Duodenal mucosa (tissue), 2 donors: Measurements from ENCODE around the gene DZIP1.

ENCODE experiments used
- H3K27ac ChIP-seq: one replicate; pipeline ENCODE4 v1.7.0; 2013; ENCODE audit warnings: low read depth, low read length
- H3K27me3 ChIP-seq, 2 donors: one replicate each; pipeline ENCODE4 v1.7.0; 2013; ENCODE audit warnings: low read length in 2 of 2, control low read depth in 1 of 2; ENCODE audit not compliant: insufficient read depth in 2 of 2, control insufficient read depth in 1 of 2
- H3K36me3 ChIP-seq, 2 donors: one replicate each; pipeline ENCODE4 v1.7.0; 2013; ENCODE audit warnings: low read length in 2 of 2, control low read depth in 1 of 2; ENCODE audit not compliant: insufficient read depth in 2 of 2, control insufficient read depth in 1 of 2
- H3K4me1 ChIP-seq, 2 donors: one replicate each; pipeline ENCODE4 v1.7.0; 2013; ENCODE audit warnings: low read length in 2 of 2, control low read depth in 1 of 2; ENCODE audit not compliant: insufficient read depth in 2 of 2, control insufficient read depth in 1 of 2
- H3K4me3 ChIP-seq, 2 donors: one replicate each; pipeline ENCODE4 v1.7.0; 2013; ENCODE audit warnings: low read length in 2 of 2, low read depth in 1 of 2
- H3K9ac ChIP-seq, 2 donors: one replicate each; pipeline ENCODE4 v1.7.0; 2013; ENCODE audit warnings: low read length in 2 of 2, low read depth in 1 of 2
- H3K9me3 ChIP-seq, 2 donors: one replicate each; pipeline ENCODE4 v1.7.0; 2013; ENCODE audit warnings: low read length in 2 of 2, control low read depth in 1 of 2; ENCODE audit not compliant: control insufficient read depth in 1 of 2

The DZIP1 gene

DNA sequence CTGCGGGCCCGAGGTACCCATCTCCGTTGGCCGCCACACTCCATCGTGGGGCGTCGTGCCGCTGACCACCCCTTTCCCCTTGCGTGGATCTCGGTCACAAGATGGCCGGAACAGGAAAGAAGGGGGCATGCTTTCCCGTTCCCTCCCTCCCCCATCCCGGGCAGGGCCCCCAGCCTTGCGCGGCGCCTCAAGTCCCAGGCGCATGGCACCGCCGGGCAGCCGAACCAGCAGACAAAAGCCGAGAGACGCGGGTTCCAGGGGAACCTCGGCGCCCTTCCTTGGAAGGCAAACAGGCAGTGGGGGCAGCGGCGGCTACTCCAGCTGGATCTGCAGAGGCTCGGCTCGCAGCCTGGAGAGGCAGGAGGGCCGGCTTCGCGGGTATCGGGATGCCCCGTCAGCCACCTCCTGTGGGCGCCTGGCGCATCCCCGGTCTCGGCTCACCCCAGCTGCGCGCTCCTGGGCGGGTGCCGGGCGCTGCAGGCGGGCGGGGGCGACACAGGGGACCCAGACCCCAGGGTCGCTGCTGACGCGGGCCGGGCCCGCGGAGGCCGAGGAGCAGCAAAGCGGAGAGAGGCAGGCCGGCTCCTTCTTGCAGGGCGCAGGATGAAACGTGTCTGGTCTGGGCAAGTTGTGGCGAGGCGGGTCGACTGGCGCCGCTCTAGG is 439 bp downstream of the DZIP1 start:
- Histone ChIP-seq H3K4me3 (peak overlapping the region; percentile 34 to 48), H3K9me3 (no peaks in the 10 kb centered on the region), H3K36me3 (no peaks in the 10 kb centered on the region), H3K4me1 (peaks cover 3 to 8% of the 10 kb centered on the region in 2 donors), H3K27me3 (peaks cover 27 to 34% of the 10 kb centered on the region in 2 donors), H3K9ac (peak overlapping the region in 1 of 2 donors; percentile 19), H3K27ac (no peak overlapping the region)

DNA sequence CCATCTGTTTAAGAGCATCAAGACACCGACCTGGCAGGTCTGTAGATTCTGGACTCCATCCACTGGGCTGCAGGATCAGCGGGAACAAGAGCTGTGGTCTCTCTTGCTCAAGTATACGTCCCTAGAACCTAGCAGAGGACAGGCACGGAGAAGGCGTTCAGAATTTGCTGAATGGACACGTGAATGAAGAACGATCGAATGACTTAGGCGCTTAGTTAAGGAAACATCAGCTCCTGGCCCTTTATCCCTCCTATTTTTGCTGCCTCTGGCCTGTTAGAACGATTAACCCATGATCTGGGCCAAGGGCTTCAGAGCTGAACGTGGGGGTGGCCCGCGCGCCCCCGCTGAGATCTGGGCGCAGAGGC is 953 bp downstream of the DZIP1 start:
- Histone ChIP-seq H3K27ac (no peak overlapping the region), H3K4me1 (peaks cover 3 to 8% of the 10 kb centered on the region in 2 donors), H3K9me3 (no peaks in the 10 kb centered on the region), H3K27me3 (peaks cover 29 to 34% of the 10 kb centered on the region in 2 donors), H3K9ac (peak overlapping the region in 1 of 2 donors; percentile 19), H3K4me3 (peak overlapping the region; percentile 34 to 48), H3K36me3 (no peaks in the 10 kb centered on the region)

DNA sequence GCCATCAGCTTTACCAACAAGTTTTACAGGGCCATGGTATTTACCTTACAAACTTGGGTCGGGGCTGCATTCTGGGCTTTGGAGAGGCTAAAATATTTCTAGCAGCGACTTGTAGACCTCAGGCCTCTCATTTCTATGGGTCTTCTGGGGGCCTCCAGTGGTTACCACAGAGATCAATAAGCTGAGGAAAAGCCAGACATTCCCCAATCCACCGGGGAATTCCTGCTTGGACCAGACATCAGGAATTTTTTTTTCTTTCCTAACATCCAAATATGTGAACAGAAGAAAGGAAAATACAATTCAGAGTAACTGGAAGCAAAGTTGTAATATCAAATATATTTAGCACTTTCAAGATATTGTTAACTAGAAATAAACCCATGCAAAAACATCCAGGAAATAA is 1.5 kb downstream of the DZIP1 start:
- Histone ChIP-seq H3K4me3 (no peak overlapping the region), H3K27ac (no peak overlapping the region), H3K9ac (no peak overlapping the region), H3K4me1 (peaks cover 3 to 8% of the 10 kb centered on the region in 2 donors), H3K9me3 (no peaks in the 10 kb centered on the region), H3K36me3 (no peaks in the 10 kb centered on the region), H3K27me3 (peaks cover 29 to 34% of the 10 kb centered on the region in 2 donors)

DNA sequence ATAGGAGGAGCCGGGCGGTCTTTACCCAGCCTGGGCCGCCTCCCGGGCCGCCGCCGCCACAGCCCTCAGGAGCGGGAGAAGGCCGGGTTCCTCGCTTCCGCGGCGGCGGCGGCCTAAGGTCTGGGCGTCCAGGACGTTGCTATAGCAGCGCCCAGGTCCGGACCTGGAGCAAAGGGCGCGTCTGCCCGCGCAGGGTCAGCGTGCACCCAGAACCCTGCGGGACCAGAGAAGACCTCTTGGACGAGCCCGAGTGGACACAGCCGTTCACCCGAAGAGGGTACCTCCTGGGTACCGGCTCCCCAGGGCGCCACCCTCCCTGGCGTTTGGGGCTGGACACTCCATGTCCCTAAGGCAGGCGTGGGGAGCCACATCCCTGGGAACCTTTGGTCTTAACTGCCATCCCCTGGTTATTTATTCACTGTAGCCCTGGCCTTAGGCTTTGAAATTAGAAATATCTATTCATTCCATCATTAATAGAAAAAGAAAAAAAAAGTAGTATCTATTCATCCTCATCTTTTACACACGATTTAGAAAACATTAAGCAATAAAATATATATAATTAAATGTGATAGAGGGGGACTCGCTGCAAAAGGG is 2.4 kb downstream of the DZIP1 start:
- Histone ChIP-seq H3K4me1 (peaks cover 3 to 8% of the 10 kb centered on the region in 2 donors), H3K36me3 (no peaks in the 10 kb centered on the region), H3K27ac (no peak overlapping the region), H3K9ac (no peak overlapping the region), H3K4me3 (peak overlapping the region; percentile 13 to 60), H3K27me3 (peaks cover 29 to 34% of the 10 kb centered on the region in 2 donors), H3K9me3 (no peaks in the 10 kb centered on the region)

DNA sequence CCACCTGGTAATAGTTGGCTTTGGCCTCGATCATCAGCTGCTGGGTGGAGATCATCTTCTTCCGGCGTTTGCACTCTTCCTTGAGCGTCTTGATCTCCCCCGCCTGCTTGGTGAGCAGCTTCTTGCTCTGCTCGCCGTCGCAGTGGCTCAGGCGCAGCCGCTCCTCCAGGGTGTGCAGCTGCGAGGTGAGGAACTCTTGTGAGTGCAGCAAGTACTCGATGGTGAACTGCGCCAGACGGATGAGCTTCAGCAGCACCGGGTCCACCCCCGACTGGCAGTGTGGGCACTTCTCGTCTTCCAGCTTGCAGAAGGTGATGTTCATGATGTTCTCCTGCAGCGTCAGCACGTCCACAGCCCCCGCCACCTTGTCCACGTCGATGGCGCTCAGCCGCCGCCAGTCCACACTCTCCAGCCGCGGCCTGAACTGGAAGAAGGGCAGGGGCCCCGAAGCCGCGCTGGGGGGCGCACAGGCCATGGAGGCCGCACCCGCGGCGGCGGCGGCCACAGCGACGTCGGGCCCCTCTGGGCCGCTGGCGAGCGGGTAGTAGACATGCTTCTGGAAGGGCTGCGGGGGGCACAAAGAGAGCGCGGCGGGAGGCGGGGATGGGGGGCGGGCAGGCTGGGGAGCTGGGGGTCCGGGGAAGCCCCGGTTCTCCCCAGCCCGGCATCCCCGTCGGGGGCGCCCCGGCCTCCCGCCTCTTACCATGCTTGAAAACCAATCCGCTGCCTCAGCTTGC is 3.0 kb downstream of the DZIP1 start:
- H3K9ac ChIP-seq: no peak overlapping the region
- H3K9me3 ChIP-seq: no peaks in the 10 kb centered on the region
- H3K27me3 ChIP-seq: peaks cover 29 to 34% of the 10 kb centered on the region in 2 donors
- no peaks in the 10 kb centered on the region for H3K36me3 ChIP-seq
- H3K27ac ChIP-seq: no peak overlapping the region
- H3K4me1 ChIP-seq: peaks cover 3 to 8% of the 10 kb centered on the region in 2 donors
- H3K4me3 ChIP-seq: peak overlapping the region in 1 of 2 donors; percentile 60

DNA sequence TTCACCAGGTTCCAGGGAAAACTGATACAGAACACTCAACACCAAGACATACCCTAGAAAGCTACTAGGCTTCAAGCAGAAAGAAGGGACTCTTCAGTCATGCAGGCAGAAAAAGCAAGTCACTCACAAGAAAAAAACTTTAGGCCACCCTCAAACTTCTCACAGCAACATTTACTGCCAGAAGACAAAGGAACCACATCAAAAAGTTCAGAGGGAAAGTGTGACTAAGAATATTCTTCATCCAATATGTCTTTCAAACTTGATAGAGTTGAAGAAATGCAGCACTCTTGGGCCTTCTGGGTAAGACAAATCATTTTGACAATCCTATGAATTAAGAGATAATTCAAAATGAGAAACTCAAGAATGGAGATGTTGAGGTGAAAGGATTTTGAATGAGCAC is 7.7 kb downstream of the DZIP1 start:
- Histone ChIP-seq H3K4me1 (peaks cover 0 to 8% of the 10 kb centered on the region in 2 donors), H3K4me3 (no peak overlapping the region), H3K27me3 (peaks cover 9 to 13% of the 10 kb centered on the region in 2 donors), H3K9ac (no peak overlapping the region), H3K36me3 (no peaks in the 10 kb centered on the region), H3K27ac (no peak overlapping the region), H3K9me3 (no peaks in the 10 kb centered on the region)

DNA sequence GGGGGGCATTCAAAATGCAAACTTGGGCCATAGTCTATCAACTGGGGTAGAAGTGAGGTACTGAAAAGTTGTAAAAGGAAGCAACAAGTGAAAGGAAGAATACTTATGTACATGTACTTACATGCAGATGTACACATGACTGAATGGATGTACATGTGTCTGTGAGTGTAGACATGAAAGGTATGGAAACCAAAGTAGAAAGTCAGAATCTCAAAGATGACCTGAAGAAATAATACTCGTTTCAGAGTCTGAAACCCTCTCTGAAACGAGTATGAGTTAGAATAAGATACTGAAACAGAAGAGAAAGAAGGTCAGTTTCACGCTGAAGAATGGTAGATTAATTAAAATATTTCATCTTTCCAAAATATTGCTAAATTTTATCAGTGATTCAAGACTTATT is 13.9 kb downstream of the DZIP1 start:
- Histone ChIP-seq H3K36me3 (no peaks in the 10 kb centered on the region), H3K4me1 (no peaks in the 10 kb centered on the region), H3K27ac (no peak overlapping the region), H3K9ac (no peak overlapping the region), H3K4me3 (no peak overlapping the region), H3K9me3 (no peaks in the 10 kb centered on the region), H3K27me3 (no peaks in the 10 kb centered on the region)

DNA sequence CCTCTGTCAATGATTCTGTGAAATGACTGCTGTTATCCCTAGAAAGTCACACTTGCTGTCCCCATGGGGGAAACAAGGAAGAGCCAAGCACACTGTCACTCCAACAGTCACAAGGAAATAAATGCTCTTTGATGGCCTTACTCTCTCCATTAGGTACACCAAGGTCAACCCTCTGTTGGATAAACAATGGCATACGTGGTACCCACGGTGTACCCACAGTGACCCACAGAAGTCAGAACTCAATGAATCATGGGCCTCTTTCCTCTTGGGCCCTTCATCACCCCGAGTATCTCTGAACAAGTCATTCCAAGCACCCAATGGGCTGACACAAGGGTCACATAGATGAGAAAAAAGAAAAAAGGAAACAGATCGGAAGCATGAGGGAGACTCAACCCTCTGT is 15.4 kb downstream of the DZIP1 start:
- Histone ChIP-seq H3K4me1 (no peaks in the 10 kb centered on the region), H3K4me3 (no peak overlapping the region), H3K36me3 (no peaks in the 10 kb centered on the region), H3K27me3 (no peaks in the 10 kb centered on the region), H3K27ac (no peak overlapping the region), H3K9ac (no peak overlapping the region), H3K9me3 (no peaks in the 10 kb centered on the region)

DNA sequence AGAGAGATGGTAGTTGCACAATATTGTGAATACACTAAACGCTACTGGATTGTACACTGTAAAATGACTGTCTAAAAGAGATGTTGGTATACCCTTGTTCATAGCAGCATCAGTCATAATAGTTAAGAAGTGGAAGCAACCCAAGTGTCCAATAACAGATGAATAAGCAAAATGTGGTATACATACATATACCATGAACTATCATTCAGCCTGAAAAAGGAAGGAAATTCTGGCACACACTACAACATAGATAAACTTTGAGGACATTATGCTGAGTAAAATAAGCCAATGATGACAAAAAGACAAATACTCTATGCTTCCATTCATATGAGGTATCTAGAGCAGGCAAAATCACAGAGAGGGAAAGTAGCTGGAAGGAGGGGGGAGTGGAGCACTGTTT is 16.0 kb downstream of the DZIP1 start:
- no peaks in the 10 kb centered on the region for H3K36me3 ChIP-seq

DNA sequence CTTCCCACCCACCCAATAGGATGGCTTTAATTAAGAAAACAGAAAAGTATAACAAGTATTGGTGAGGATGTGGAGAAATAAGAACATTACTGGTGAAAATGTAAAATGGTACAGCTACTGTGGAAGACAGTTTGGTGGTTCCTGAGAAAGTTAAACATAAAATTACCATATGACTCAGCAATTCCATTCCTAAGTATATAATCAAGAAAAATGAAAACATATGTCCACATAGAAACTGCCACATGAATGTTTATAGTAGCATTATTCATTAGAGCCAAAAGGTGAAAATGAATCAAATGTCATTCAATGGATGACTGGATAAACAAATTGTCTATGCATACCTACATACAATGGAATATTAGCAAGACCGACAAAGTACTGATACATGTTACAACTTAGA is 16.9 kb downstream of the DZIP1 start:
- Histone ChIP-seq H3K36me3 (no peaks in the 10 kb centered on the region), H3K9ac (no peak overlapping the region)

More for the DNA sequence above, 16.0 kb downstream of the DZIP1 start:
- Histone ChIP-seq H3K4me1 (no peaks in the 10 kb centered on the region), H3K27ac (no peak overlapping the region), H3K9ac (no peak overlapping the region), H3K27me3 (no peaks in the 10 kb centered on the region), H3K9me3 (no peaks in the 10 kb centered on the region), H3K4me3 (no peak overlapping the region)

More for the DNA sequence above, 16.9 kb downstream of the DZIP1 start:
- Histone ChIP-seq H3K27ac (no peak overlapping the region), H3K27me3 (no peaks in the 10 kb centered on the region), H3K4me1 (no peaks in the 10 kb centered on the region), H3K4me3 (no peak overlapping the region), H3K9me3 (no peaks in the 10 kb centered on the region)
